ENCODE results near the gene TGFB1.

The TGFB1 gene

DNA sequence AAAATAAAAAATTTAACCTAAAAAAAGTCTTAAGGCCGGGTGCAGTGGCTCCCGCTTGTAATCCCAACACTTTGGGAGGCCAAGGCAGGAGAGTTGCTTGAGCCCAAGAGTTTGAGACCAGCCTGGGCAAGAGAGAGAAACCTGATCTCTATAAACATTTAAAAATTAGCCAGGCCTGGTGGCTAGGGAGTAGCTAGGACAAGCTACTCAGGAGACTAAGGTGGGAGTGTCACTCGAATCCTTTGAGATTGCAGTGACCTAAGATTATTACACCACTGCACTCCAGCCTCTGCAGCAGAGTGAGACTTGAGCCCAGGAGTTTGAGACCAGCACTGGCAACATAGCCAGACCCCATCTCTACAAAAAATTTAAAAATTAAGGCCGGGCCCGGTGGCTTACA lies 42.6 kb downstream of the TGFB1 start:
- H3K27ac Mint-ChIP-seq: no peak overlapping the region
- H3K9me3 Mint-ChIP-seq: no peaks in the 10 kb centered on the region
- H3K4me3 Mint-ChIP-seq: peak overlapping the region; percentile 98
- H3K27me3 Mint-ChIP-seq (ENCODE audit: low read depth): no peaks in the 10 kb centered on the region
- peaks cover 50% of the 10 kb centered on the region for H3K4me1 Mint-ChIP-seq (ENCODE audit: low read depth)
- peaks cover 36% of the 10 kb centered on the region for H3K36me3 Mint-ChIP-seq (ENCODE audit: low read depth)

DNA sequence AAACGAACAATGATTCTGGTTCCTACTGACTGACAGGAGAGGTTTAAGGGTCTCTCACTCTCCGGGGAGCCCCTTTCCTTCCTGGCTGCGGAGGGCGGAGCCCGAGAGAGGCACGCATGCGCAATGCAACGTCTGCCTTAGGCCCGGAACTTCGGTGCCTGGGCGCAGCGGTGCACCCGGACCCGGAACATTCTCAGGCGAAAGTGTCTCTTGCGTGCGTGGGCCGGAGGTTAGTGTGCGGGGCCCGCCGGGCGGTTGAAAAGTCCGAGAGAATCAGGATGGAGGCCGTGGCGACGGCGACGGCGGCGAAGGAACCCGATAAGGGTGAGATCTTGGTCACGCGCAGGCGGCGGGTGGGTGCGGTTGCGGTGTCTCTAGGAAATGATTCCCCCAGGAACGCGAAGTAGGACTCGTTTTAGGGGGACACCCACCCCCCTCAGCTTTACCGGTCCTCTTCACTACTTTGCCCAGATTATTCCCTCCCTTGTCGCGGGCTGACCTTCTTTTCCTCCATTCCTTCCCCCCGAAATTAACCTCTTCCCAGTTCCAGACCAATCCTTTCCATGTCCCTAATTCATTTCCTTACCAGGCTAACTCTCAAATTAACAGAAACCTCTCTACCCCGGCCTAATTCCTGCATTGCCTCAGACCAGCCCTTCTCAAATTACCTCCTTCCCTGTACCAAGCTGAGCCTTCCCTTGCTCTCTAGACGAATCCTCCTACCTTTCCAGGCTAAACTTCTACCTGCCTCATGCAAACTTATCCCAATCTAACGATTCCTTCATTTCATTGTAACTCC lies 43.5 kb downstream of the TGFB1 start, which contains the start of gene CCDC97:
Gene CCDC97 (plus strand): TSS at position 140 of the 799 bp plus-strand sequence. CDS start 139 bp downstream, at position 279.
- Mint-ChIP-seq H3K4me1 (ENCODE audit: low read depth) (peaks cover 53% of the 10 kb centered on the region), H3K4me3 (peak within 1 kb of the TSS; percentile 98), H3K27me3 (ENCODE audit: low read depth) (no peaks in the 10 kb centered on the region), H3K27ac (peak within 1 kb of the TSS; percentile 93), H3K36me3 (ENCODE audit: low read depth) (peaks cover 41% of the 10 kb centered on the region), H3K9me3 (no peaks in the 10 kb centered on the region)

GRCh38 chr19:41309180-41310032 lies 44.3 kb downstream of the TGFB1 start:
- H3K27me3 Mint-ChIP-seq (ENCODE audit: low read depth): no peaks in the 10 kb centered on the region
- H3K9me3 Mint-ChIP-seq: no peaks in the 10 kb centered on the region
- H3K4me1 Mint-ChIP-seq (ENCODE audit: low read depth): peaks cover 60% of the 10 kb centered on the region
- peak overlapping the region; percentile 93 for H3K27ac Mint-ChIP-seq
- peak overlapping the region; percentile 98 for H3K4me3 Mint-ChIP-seq
- H3K36me3 Mint-ChIP-seq (ENCODE audit: low read depth): peaks cover 49% of the 10 kb centered on the region

GRCh38 chr19:41308450-41309179 lies 45.1 kb downstream of the TGFB1 start:
- peaks cover 55% of the 10 kb centered on the region for H3K36me3 Mint-ChIP-seq (ENCODE audit: low read depth)
- H3K4me3 Mint-ChIP-seq: peak overlapping the region; percentile 98
- no peaks in the 10 kb centered on the region for H3K27me3 Mint-ChIP-seq (ENCODE audit: low read depth)
- H3K9me3 Mint-ChIP-seq: no peaks in the 10 kb centered on the region
- peak overlapping the region; percentile 93 for H3K27ac Mint-ChIP-seq
- peaks cover 68% of the 10 kb centered on the region for H3K4me1 Mint-ChIP-seq (ENCODE audit: low read depth)

- Mint-ChIP-seq H3K27me3 (ENCODE audit: low read depth) (no peaks in the 10 kb centered on the region), H3K9me3 (no peaks in the 10 kb centered on the region), H3K4me3 (peak overlapping the region; percentile 98), H3K4me1 (ENCODE audit: low read depth) (peaks cover 66% of the 10 kb centered on the region), H3K27ac (peak overlapping the region; percentile 93), H3K36me3 (ENCODE audit: low read depth) (peaks cover 53% of the 10 kb centered on the region)
Measured at GRCh38 chr19:41307954-41308449, 45.7 kb downstream of the TGFB1 start.

- Mint-ChIP-seq H3K4me3 (peak overlapping the region; percentile 80), H3K9me3 (no peaks in the 10 kb centered on the region), H3K27me3 (ENCODE audit: low read depth) (no peaks in the 10 kb centered on the region), H3K4me1 (ENCODE audit: low read depth) (peaks cover 69% of the 10 kb centered on the region), H3K36me3 (ENCODE audit: low read depth) (peaks cover 57% of the 10 kb centered on the region), H3K27ac (peak overlapping the region; percentile 93)
Measured at GRCh38 chr19:41307090-41307875, 46.4 kb downstream of the TGFB1 start.

DNA sequence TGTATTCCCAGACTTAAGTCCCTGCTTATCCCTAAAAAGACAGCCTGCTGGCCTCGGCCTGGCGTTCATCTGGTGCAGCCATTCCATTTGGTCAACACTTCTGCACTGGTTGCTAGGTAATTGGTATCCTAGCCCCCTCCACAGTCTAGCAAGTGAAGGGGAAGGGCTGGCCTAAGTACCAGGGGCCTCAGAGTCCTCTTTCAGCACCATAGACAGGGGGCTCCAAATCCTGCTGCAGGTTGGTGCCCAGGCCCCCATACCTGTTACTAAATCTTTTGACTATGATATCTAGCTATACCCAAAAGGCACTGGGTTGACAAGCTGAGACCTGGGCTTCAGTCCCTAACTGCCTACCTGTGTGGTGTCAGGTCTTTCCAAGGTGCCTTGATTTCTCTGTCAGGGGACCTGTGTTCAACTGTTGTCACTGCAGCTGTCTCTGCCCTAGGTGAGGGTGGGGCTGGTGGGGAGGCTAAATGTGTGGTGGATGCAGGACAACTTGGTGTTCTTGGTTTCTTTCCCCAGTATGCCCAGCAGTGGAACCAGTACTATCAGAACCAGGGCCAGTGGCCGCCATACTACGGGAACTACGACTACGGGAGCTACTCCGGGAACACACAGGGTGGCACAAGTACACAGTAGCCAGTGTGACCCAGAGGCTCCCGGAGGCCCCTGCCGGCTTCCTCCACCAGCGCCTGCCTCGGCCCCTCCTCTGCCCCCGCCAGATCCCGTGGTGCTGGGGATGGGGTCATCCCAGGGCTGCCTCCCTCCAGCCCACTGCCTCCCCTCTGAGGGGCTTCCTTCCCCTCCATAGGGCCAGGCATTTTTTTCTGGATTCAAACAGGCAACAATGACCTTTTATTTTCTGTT lies 47.6 kb downstream of the TGFB1 start:
- no peaks in the 10 kb centered on the region for H3K27me3 Mint-ChIP-seq (ENCODE audit: low read depth)
- peak overlapping the region; percentile 80 for H3K4me3 Mint-ChIP-seq
- H3K4me1 Mint-ChIP-seq (ENCODE audit: low read depth): peaks cover 72% of the 10 kb centered on the region
- no peaks in the 10 kb centered on the region for H3K9me3 Mint-ChIP-seq
- peak overlapping the region; percentile 93 for H3K27ac Mint-ChIP-seq
- peaks cover 63% of the 10 kb centered on the region for H3K36me3 Mint-ChIP-seq (ENCODE audit: low read depth)

DNA sequence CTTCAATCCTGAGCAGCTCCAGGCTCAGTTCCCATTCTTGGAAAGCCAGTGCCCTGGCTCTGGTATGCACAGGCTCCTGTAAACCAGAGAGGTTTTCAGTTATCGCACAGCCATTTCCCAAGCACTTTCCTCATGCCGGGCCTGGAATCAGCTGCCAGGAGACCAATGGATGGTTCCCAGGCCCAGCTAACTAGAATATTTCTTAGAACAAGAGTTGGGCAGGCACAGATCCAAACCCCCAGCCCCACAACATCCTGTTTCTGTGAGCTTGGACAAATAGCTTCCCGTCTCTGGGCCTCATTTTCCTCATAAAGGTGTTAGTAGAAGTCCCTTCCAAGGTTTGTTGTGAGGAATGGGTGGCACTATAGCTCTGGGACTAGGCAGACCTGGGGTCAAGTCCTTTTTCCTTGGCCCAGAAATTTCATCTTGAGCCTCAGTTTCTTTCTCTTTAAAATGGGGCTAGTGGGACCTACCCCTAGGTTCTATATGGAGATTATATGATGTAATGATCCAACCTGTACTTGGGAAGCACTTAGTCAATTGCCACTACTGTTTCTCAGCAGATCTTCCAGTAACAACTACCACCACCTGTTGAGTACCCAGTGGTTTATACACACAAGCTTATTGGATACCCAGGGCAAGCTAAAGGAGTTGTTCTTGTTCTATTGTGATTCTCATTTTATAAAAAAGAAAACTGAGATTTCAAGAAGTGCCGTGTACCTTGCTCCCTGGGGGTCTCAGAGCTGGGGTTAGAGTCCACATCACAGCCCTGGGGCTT lies 48.8 kb downstream of the TGFB1 start:
- H3K4me3 Mint-ChIP-seq: peak overlapping the region; percentile 75
- peak overlapping the region; percentile 95 for H3K27ac Mint-ChIP-seq
- peaks cover 76% of the 10 kb centered on the region for H3K4me1 Mint-ChIP-seq (ENCODE audit: low read depth)
- no peaks in the 10 kb centered on the region for H3K27me3 Mint-ChIP-seq (ENCODE audit: low read depth)
- H3K36me3 Mint-ChIP-seq (ENCODE audit: low read depth): peaks cover 70% of the 10 kb centered on the region
- H3K9me3 Mint-ChIP-seq: no peaks in the 10 kb centered on the region

GRCh38 chr19:41303954-41304353 lies 49.8 kb downstream of the TGFB1 start:
- Mint-ChIP-seq H3K27ac (peak overlapping the region; percentile 95), H3K36me3 (ENCODE audit: low read depth) (peaks cover 77% of the 10 kb centered on the region), H3K27me3 (ENCODE audit: low read depth) (no peaks in the 10 kb centered on the region), H3K9me3 (no peaks in the 10 kb centered on the region), H3K4me3 (peak overlapping the region; percentile 77), H3K4me1 (ENCODE audit: low read depth) (peaks cover 80% of the 10 kb centered on the region)

GRCh38 chr19:41302624-41303351 lies 50.9 kb downstream of the TGFB1 start:
- Mint-ChIP-seq H3K4me3 (peak overlapping the region; percentile 77), H3K4me1 (ENCODE audit: low read depth) (peaks cover 78% of the 10 kb centered on the region), H3K9me3 (no peaks in the 10 kb centered on the region), H3K27me3 (ENCODE audit: low read depth) (no peaks in the 10 kb centered on the region), H3K27ac (peak overlapping the region; percentile 95), H3K36me3 (ENCODE audit: low read depth) (peaks cover 76% of the 10 kb centered on the region)

DNA sequence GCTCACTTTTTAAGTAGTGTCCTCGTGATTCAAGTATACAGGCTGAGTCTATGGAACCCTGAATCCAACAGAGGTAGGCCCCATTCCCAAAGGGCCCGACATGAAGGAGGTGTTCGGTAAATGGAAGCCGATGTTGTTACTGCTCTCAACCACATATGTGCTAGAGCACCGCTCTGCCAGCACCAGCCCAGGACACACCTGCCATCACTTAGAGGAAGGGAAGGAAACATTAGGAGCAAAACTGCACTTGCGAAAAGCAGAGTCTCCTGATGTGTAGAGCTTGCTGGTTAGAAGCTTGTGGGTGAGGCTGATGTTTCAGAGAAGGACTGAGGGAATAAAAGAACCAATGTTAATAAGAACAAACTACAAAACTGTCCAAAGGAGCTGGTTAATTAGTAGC lies 53.2 kb downstream of the TGFB1 start:
- H3K36me3 Mint-ChIP-seq (ENCODE audit: low read depth): peaks cover 81% of the 10 kb centered on the region
- H3K9me3 Mint-ChIP-seq: no peaks in the 10 kb centered on the region
- peaks cover 81% of the 10 kb centered on the region for H3K4me1 Mint-ChIP-seq (ENCODE audit: low read depth)
- peak overlapping the region; percentile 78 for H3K27ac Mint-ChIP-seq
- H3K4me3 Mint-ChIP-seq: no peak overlapping the region
- H3K27me3 Mint-ChIP-seq (ENCODE audit: low read depth): no peaks in the 10 kb centered on the region

- Mint-ChIP-seq H3K27me3 (ENCODE audit: low read depth) (no peaks in the 10 kb centered on the region), H3K4me3 (no peak overlapping the region), H3K4me1 (ENCODE audit: low read depth) (peaks cover 75% of the 10 kb centered on the region), H3K36me3 (ENCODE audit: low read depth) (peaks cover 81% of the 10 kb centered on the region), H3K27ac (peak overlapping the region; percentile 78), H3K9me3 (no peaks in the 10 kb centered on the region)
Measured at GRCh38 chr19:41299755-41300089, 54.0 kb downstream of the TGFB1 start.

Measured in T-helper 1 cell treated with Interleukin-12 subunit alpha and Interleukin-12 subunit beta and Interleukin-4 antibody, amounts not matched to agents 30 μg/mL and 1 μg/mL, for 36 hours (primary cell).